Heart left ventricle (tissue), 13 donors: ENCODE measurements around the gene NAXD.

ENCODE experiments used
- CTCF ChIP-seq, 12 donors: fragments of 200-600 bp; sonication (generic) in 4 of 12; IDR thresholded peaks; one replicate each; pipeline versions ENCODE4 v1.5.0 to v1.8.0; 2018 to 2022; ENCODE audit warnings: antibody characterized with exemption in 12 of 12, mild to moderate bottlenecking in 5 of 12
- POLR2A ChIP-seq, 2 donors: fragments of 450-650 bp; IDR thresholded peaks; one replicate each; pipeline ENCODE4 v1.6.1; 2017; ENCODE audit warnings: antibody characterized with exemption in 2 of 2, mild to moderate bottlenecking in 2 of 2, moderate library complexity in 2 of 2
- donor health status: ischemic (EF 13 %, LVEDD 7.1; RV severe dilation, severe dysfunction).
- donor health status: DM: no; HTN: yes; CAD: no.
- donor health status: DM: no; HTN: no; CAD: no.
- donor health status: ischemic (EF 25% LVEDD 6.9; RV normal size, moderate dysfunction).
- donor health status: ischemic (EF 25% LVEDD 5.7; RV mildly dilated, moderate dysfunction).
- donor health status: ischemic (EF 35%, LVEDD 5.7; RV mildly dilated, moderate dysfunction).
- donor health status: nonischemic (EF 11% LVEDD 7.7; RV severe dilation, severe dysfunction).
- donor health status: DM: yes; HTN: yes; CAD: no.
- donor health status: PGD.
- donor health status: ischemic (EF 29% LVEDD 5.4; RV normal size, mild dysfunction).
- donor health status: nonischemic (EF 23%, LVEDD 6.1; RV moderate dilation, normal function).

GRCh38 chr13:110620596-110620995 is 5.3 kb downstream of the NAXD start:
- TF ChIP-seq POLR2A (IDR thresholded peaks at IDR 0.05) (no peak), CTCF (IDR thresholded peaks at IDR 0.05) (no peak)
